T-helper 9 cell (primary cell): ENCODE results near the gene LARP4B.

Experiments
- DNase-seq: peaks from one replicate; pipeline ENCODE4 v3.0.0-alpha.2; 2020

The LARP4B gene

GRCh38 chr10:865257-865656 lies 66.2 kb downstream of the LARP4B start:
- no peak for DNase-seq

DNA sequence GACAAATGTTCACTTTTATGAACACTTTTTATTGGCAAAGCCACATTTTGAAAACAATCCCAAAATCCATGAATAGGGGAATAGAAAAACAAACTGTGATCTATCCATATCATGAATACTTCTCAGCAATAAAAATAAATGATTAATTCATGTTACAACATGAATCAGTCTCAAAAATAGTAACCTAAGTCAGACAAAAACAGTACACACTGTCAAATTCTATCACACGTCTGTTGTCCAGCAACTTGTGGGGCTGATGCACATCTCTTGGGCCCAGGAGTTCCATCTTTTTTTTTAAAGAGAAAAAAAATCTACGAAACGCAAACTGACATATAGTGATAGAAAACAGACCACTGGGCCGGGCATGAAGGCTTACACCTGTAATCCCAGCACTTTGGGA lies 71.0 kb downstream of the LARP4B start:
- no peak for DNase-seq

DNA sequence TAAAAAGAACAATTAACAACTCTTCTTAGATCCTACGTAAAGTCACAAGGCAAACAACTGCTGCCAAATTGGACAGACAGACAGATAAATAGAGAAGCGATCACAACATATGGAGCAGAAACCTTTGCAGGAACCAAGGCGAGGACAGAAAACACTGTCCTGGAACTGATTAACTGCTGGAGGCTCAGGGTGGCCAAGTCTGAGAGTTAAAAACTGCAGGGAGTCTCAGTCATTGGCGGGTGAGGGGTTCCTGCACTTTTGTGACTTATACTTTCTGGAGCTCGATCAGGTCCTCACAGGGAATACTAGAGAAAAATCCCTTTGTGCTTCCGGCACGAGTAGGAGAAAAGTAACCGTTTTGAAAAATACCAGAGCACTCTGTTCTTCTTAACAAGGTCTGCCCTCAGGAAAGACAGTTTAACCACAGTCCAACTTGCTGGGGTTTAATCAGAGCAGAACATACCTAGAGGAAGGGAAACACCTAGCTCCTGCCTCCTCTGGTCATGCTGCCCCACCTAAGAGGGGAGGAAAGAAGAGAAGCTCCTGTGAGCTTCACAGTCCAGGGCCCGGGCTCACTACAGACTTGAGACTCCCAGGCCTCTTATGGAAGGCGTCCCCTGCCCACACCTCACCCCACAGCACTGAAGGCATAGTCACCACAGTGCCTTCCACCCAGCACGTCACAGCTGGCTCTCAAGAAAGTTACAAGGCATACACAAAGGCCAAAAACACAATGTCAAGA lies 74.9 kb downstream of the LARP4B start:
- DNase-seq = no peak

DNA sequence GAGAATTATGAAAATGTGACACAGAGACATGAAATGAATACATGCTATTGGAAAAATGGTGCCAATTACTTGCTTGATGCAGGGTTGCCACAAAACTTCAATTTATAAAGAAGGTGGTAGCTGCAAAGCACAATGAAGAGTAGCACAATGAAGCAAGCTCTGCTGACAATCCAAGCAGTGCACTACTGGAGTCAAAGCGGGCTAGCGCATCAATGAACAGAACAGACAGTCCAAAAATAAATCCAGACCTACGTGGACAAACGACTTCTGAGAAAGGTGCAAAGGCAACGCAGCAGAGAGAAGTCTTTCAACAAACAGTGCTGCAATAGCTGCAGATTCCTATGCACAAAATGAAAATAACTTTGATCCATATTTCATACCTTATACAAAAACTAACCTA lies 75.8 kb downstream of the LARP4B start:
- DNase-seq = no peak

DNA sequence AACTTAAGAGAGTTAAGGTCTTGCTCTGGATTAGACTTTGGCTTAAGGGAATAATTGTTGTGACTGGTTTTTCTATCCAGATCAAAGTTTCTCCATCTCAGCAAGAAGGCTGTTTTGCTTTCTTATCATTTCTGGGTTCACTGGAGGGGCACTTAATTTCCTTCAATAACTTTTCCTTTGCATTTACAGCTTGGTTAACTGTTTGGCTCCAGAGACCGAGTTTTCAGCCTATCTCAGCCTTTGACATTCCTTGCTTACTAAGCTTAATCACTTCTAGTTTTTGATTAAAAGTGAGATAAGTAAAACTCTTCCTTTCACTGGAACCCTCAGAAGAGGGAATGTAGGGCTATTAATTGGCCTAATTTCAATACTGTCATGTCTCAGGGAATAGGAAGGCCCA lies 76.4 kb downstream of the LARP4B start:
- DNase-seq = no peak

DNA sequence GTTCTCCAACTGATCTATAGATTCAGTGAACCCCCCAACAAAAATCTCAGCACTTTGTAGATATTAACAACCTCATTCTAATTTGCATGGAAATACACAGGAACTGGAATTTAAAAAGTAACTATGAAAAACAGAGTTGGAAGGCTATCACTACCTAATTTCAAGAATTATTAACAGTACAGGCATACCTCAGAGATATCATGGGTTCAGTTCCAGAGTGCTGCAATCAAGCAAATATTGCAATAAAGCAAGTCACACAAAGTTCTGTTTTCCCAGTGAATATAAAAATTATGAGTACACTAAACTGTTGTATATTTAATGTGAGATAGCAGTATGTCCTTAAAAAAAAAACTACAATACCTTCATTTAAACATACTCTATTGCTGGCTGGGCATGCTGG lies 78.5 kb downstream of the LARP4B start:
- no peak for DNase-seq

DNA sequence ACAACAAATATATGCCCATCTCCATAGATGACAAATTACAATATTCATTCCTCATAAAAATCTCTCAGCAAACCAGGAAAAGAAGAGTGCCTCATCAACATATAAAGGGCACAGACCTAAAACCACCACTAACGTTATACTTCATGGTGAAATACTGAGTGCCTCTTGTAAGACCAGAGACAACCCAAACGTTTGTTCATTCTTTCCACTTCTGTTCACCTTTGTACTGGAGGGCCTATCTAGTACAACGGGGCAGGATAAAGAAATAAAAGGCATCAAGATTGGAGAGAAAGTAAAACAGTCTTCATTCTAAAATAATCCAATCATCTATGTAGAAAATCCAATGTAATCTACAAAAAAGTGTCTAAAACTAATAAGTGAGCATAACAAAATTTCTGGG lies 79.1 kb downstream of the LARP4B start:
- DNase-seq = no peak

GRCh38 chr10:851901-852300 lies 79.6 kb downstream of the LARP4B start:
- no peak for DNase-seq

- DNase-seq = no peak
These were observed 81.4 kb downstream of the LARP4B start for GRCh38 chr10:850093-850492.

GRCh38 chr10:847868-848267 lies 83.6 kb downstream of the LARP4B start:
- DNase-seq = no peak

DNA sequence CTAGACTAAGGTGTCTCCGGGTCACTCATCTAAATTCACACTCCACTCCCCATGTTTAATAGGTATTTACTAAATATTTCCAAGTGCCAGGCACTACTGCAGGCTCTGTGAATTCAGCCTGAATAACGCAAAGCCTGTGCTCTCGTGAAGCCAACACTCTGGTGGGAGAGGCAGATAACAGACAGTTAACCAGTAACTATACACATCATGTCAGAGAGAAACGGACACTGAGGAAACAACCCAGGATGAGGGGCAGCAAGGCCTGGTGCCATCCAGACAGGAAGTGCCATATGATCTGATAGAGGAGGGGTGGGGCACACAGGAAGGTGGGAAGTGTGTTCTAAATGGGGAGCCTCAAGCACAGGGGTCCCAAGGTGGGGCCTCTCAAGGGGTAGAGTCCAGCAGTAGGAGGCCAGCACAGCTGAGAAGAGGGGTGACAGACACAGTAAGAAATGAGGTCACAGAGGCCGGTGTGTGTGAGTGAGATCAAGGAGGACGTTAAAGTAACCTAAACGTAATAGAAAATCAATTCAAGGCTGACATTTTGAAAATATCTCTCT lies 85.3 kb downstream of the LARP4B start:
- no peak for DNase-seq

DNA sequence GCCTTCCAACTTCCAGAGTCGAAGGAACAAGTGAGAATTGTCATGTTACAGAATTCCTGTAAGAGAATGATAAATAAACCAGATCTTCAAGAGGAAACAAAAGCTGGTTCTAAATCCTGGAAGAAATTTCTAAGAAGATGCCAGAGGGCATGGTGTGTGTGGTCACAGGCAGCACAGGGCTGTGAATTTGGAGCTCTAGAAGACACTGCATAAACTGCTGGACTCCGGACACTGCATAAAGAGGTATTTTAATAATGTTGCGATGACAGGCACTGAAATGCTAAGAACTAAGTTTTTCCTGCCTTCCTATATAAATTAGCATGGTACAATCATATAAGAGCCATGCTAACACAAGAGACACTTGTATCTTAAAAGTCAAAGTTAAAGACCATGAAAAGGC lies 86.0 kb downstream of the LARP4B start:
- DNase-seq = no peak

DNA sequence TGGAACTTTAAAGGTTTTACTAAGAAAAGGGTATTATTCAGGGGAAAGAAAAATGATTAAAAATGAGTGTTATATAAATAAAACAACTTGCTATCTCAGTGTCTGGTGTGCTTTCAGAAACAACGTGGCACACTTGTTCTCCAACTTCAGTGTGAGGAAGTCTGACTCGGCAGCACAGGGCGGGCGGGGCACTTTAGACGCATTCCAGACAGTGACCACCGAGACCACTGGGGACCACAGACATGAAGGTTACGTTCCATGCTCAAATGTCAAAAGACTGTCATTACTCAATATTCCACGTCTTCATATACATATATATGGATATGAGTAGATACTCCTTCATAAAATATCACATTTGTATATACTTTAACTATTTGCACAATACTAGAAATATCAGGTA lies 87.0 kb downstream of the LARP4B start:
- DNase-seq = no peak

DNA sequence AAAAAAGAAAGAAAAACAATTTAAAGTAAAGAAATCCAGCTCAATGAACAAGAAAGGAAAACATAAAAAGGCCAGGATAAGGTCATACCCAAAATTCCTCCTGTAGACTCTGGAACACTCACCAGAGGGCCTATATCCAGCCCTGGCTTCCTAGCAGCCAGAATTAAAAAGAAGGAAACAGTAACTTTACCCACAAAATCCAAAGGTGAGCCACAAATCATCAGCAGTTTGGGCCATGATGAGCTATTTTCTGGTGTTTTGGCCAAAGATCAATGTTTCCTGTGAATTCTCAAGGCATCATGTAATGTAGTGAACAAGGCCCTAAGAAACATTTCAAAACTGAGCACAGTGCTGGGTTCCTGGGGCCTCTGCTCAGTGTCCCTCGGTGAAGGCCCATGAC lies 87.8 kb downstream of the LARP4B start:
- no peak for DNase-seq

DNA sequence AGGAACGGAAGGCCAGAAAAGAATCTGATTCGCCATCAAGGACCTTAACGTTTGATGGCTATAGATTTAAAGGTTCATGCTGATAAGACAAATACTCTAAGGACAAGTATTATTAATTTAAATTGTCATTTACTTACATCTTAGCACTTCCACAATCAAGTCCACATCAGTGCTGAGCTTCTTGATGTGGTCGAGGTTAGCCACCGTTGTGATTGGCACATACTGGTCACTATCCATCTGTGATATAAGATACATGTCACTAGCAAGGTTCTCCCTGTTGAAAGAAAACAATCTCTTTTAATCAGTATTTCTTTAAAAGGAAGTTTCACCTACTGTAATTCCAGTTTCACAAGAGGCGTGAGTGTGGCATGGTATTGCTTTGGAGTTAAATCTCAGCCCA lies 88.7 kb downstream of the LARP4B start:
- DNase-seq = no peak

DNA sequence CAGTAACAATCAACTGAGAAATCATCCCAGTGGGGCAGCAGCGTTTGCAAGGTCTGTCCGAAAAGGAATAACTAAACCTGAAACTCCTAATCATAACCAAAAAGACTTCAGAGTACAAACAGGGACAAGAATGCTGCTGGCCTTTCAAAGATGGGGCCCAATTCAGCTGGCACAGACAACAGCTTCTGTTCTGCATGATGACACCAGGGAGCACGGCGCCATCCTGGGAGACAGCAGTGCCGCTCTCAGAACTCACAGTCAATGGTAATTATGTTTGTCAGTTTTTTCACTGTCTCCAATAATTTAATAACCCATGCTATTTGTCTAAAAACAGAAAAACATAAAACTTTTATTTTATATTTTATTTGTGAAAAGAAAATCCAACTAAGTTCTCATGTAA lies 90.0 kb downstream of the LARP4B start:
- DNase-seq = no peak

DNA sequence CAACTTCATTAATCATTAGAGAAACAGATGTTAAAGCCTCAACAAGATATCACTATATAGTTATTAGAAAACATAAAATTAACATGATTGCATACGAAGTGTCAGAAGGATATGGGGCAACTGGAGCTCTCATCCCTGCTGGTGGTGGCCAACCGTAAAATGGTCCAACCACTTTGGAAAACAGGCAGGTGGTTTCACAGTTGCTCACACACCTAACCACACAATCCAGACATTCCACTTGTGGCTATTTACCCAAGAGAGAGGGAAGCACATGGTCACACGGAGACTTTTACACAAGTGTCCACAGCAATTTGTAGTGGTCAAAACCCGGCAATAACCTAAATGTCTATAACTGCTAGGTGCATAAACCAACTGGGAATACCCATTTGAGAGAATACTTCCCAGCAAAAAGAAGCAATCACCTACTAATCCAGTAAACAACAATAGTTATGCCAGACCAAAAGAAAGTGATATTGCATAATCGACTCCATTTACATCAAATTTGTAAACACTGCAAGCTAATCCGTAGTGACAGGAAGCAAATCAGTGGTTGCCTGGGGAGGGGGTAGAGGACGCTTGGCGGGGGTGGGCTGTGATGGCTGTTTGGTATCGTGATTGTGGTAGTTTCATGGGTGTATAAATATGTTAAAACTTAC lies 91.8 kb downstream of the LARP4B start:
- DNase-seq = no peak

- DNase-seq = no peak
These were observed 94.7 kb downstream of the LARP4B start for GRCh38 chr10:836782-837181.

GRCh38 chr10:834493-834892 lies 97.0 kb downstream of the LARP4B start:
- no peak for DNase-seq

DNA sequence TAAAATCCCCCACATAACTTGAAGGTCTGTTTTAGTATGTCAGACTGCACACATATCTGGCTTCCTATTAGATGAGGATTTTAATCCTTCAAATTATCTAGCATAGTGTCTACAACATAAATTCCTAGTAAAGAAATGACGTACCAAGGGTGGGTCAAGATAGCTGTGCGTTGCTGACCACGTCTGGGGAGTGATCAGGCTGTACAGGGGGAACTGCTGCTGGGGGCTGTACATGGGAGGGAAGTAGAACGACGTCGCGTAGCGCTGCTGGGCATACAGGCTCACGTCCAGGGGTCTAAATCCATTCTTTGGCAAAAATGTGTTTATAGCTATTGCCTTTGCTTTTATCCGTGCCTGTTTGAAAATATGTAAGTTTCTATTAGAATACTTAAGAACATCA lies 102.3 kb downstream of the LARP4B start:
- no peak for DNase-seq

- DNase-seq = no peak
These were observed 103.3 kb downstream of the LARP4B start for GRCh38 chr10:828191-828590.

GRCh38 chr10:824946-825345 lies 106.6 kb downstream of the LARP4B start:
- DNase-seq = no peak

GRCh38 chr10:824497-824896 lies 107.0 kb downstream of the LARP4B start:
- no peak for DNase-seq

DNA sequence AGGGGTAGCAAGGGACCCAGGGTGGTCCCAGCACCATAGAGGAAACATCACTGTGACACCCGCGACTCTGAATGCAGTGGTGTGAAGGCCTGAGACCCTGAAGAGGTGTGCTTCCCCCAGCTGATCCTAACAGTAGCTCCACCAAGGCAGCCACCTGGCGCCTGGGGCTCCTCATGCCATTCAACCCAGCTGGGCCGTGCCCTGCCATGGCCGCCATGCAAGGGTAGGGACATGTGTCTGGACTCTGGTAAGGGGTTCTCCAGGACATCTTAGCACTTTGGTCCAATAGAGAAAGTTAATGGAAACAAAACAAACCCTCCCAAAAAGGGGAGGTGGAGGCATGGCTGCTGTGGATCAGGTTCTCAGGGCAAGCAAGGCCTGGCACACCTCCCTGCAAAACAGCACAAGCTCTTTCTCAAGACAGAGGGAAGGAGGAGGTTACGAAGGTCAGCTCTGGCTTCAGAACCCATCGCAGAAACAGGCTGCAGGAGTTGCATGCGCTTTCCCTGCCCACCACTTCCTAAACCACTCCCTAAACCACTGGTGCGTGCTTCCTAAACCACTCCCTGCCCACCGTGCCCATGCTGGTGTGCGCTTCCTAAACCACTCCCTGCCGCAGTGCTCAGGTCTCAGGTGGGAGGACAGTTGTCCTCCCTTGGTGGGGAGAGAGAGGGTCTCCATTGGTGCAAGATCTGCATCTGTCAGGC lies 108.7 kb downstream of the LARP4B start:
- no peak for DNase-seq
